Measurements from ENCODE around the gene PLCB1.

Gene PLCB1

GRCh38 chr20:8858181-8858787, 726.2 kb downstream of the PLCB1 start:
- Histone ChIP-seq H3K4me3 (ENCODE audit: low read length, poor library complexity, severe bottlenecking) (no peak overlapping the region), H3K79me2 (ENCODE audit: insufficient read depth, low read length) (no peaks in the 10 kb centered on the region), H3K9ac (ENCODE audit: low read depth, low read length, poor library complexity, severe bottlenecking) (no peak overlapping the region), H4K20me1 (ENCODE audit: insufficient read depth, low read length, poor library complexity, severe bottlenecking) (no peaks in the 10 kb centered on the region), H3K4me2 (ENCODE audit: low read depth, low read length, poor library complexity, severe bottlenecking) (no peak overlapping the region), H3K9me3 (ENCODE audit: insufficient read depth, low read depth, low read length) (no peaks in the 10 kb centered on the region), H3K27me3 (ENCODE audit: insufficient read depth, low read length, poor library complexity, severe bottlenecking) (no peaks in the 10 kb centered on the region), H3K36me3 (ENCODE audit: insufficient read depth, low read length) (no peaks in the 10 kb centered on the region), H3K9me2 (replicated peaks; ENCODE audit: low read depth, low read length) (no peaks in the 10 kb centered on the region), H2AFZ (ENCODE audit: low read length) (no peak overlapping the region), H3K4me1 (ENCODE audit: insufficient read depth, low read length, poor library complexity, severe bottlenecking) (peaks cover 8% of the 10 kb centered on the region), H3F3A (ENCODE audit: low read depth) (no peaks in the 10 kb centered on the region)
- TF ChIP-seq EZH2phosphoT487 (IDR thresholded peaks at IDR 0.05; ENCODE audit: borderline replicate concordance) (no peak), CTCF (conservative IDR thresholded peaks at IDR 0.05; ENCODE audit: low read length) (no peak)

- no peak overlapping the region for H2AFZ ChIP-seq (ENCODE audit: low read length)
- no peaks in the 10 kb centered on the region for H4K20me1 ChIP-seq (ENCODE audit: insufficient read depth, low read length, poor library complexity, severe bottlenecking)
- H3K4me2 ChIP-seq (ENCODE audit: low read depth, low read length, poor library complexity, severe bottlenecking): no peak overlapping the region
- no peaks in the 10 kb centered on the region for H3K36me3 ChIP-seq (ENCODE audit: insufficient read depth, low read length)
- no peaks in the 10 kb centered on the region for H3K9me2 ChIP-seq (replicated peaks; ENCODE audit: low read depth, low read length)
- no peak overlapping the region for H3K9ac ChIP-seq (ENCODE audit: low read depth, low read length, poor library complexity, severe bottlenecking)
- no peaks in the 10 kb centered on the region for H3K4me1 ChIP-seq (ENCODE audit: insufficient read depth, low read length, poor library complexity, severe bottlenecking)
- TF ChIP-seq EZH2phosphoT487 (IDR thresholded peaks at IDR 0.05; ENCODE audit: borderline replicate concordance) (no peak), CTCF (conservative IDR thresholded peaks at IDR 0.05; ENCODE audit: low read length) (no peak)
- H3K9me3 ChIP-seq (ENCODE audit: insufficient read depth, low read depth, low read length): no peaks in the 10 kb centered on the region
- H3F3A ChIP-seq (ENCODE audit: low read depth): no peaks in the 10 kb centered on the region
- no peaks in the 10 kb centered on the region for H3K79me2 ChIP-seq (ENCODE audit: insufficient read depth, low read length)
- H3K4me3 ChIP-seq (ENCODE audit: low read length, poor library complexity, severe bottlenecking): no peak overlapping the region
- no peaks in the 10 kb centered on the region for H3K27me3 ChIP-seq (ENCODE audit: insufficient read depth, low read length, poor library complexity, severe bottlenecking)
Measured at GRCh38 chr20:8860011-8860495, 728.0 kb downstream of the PLCB1 start.

- Histone ChIP-seq H3K9me2 (replicated peaks; ENCODE audit: low read depth, low read length) (no peaks in the 10 kb centered on the region), H3K9ac (ENCODE audit: low read depth, low read length, poor library complexity, severe bottlenecking) (no peak overlapping the region), H3K27me3 (ENCODE audit: insufficient read depth, low read length, poor library complexity, severe bottlenecking) (no peaks in the 10 kb centered on the region), H3K9me3 (ENCODE audit: insufficient read depth, low read depth, low read length) (no peaks in the 10 kb centered on the region), H3K36me3 (ENCODE audit: insufficient read depth, low read length) (no peaks in the 10 kb centered on the region), H3K4me3 (ENCODE audit: low read length, poor library complexity, severe bottlenecking) (no peak overlapping the region), H3F3A (ENCODE audit: low read depth) (no peaks in the 10 kb centered on the region), H2AFZ (ENCODE audit: low read length) (no peak overlapping the region), H3K79me2 (ENCODE audit: insufficient read depth, low read length) (no peaks in the 10 kb centered on the region), H4K20me1 (ENCODE audit: insufficient read depth, low read length, poor library complexity, severe bottlenecking) (no peaks in the 10 kb centered on the region), H3K4me1 (ENCODE audit: insufficient read depth, low read length, poor library complexity, severe bottlenecking) (no peaks in the 10 kb centered on the region), H3K4me2 (ENCODE audit: low read depth, low read length, poor library complexity, severe bottlenecking) (no peak overlapping the region)
- TF ChIP-seq EZH2phosphoT487 (IDR thresholded peaks at IDR 0.05; ENCODE audit: borderline replicate concordance) (no peak), CTCF (conservative IDR thresholded peaks at IDR 0.05; ENCODE audit: low read length) (no peak)
Measured at GRCh38 chr20:8862092-8862491, 730.0 kb downstream of the PLCB1 start.
